ENCODE results near the gene FCMR. TPM values are rescaled to one million over a fixed set of nuclear protein-coding genes. Genes with fewer than 3 reads are reported as not detected.

Gene FCMR
- total RNA-seq (2022; extraction: Qiagen RNA extraction), result 4.7 to 6.4 TPM (median 4.9 TPM) in 5 replicates

GRCh38 chr1:206921772-206922265 is at the start of gene FCMR:
Gene FCMR, minus strand, starts transcription at chr1:206921941. Its CDS starts 87 bp downstream, at chr1:206921854.

GRCh38 chr1:206970446-206970845 is 48.7 kb upstream of the FCMR start, which contains the start of gene FCAMR:
Gene FCAMR, minus strand, starts transcription at chr1:206970460. Its CDS starts 335 bp downstream, at chr1:206970125.

GRCh38 chr1:206946261-206946660 is 24.5 kb upstream of the FCMR start, which contains the start of gene PIGR:
Gene PIGR, minus strand, starts transcription at chr1:206946466. Its CDS starts 5,935 bp downstream, at chr1:206940531.

GRCh38 chr1:206897175-206897574 is 24.6 kb downstream of the FCMR start, which contains the start of gene IL24:
Gene IL24, plus strand, starts transcription at chr1:206897443. Its CDS starts 390 bp downstream, at chr1:206897833.

GRCh38 chr1:206864939-206865671 is 56.6 kb downstream of the FCMR start, which contains the start of gene IL20:
Gene IL20, plus strand, starts transcription at chr1:206865623. Its CDS starts 230 bp downstream, at chr1:206865853.

Other genes starting within 250 kb of the FCMR start
- gene MAPKAPK2, start 237.0 kb downstream of the FCMR start, total RNA-seq (2022; extraction: Qiagen RNA extraction), result 72.4 to 86.6 TPM (median 78.4 TPM) in 5 replicates
- gene IL19, start 151.2 kb downstream of the FCMR start, total RNA-seq (2022; extraction: Qiagen RNA extraction), result 0.13 TPM in 1 of 5 replicates, not detected in the others
- not detected in 5 replicates for gene IL10, start 149.4 kb downstream of the FCMR start, total RNA-seq (2022; extraction: Qiagen RNA extraction)
- not detected in 5 replicates for gene IL20, start 56.3 kb downstream of the FCMR start, total RNA-seq (2022; extraction: Qiagen RNA extraction)
- gene IL24, start 24.5 kb downstream of the FCMR start, total RNA-seq (2022; extraction: Qiagen RNA extraction), result 0.24 to 0.91 TPM (median 0.48 TPM) in 5 replicates
- gene PIGR, start 24.5 kb upstream of the FCMR start, total RNA-seq (2022; extraction: Qiagen RNA extraction), result not detected in 5 replicates
- not detected in 5 replicates for gene FCAMR, start 48.5 kb upstream of the FCMR start, total RNA-seq (2022; extraction: Qiagen RNA extraction)
- gene C1orf116, start 110.8 kb upstream of the FCMR start, total RNA-seq (2022; extraction: Qiagen RNA extraction), result 4.3 to 6.5 TPM (median 5.5 TPM) in 5 replicates
- gene YOD1, start 129.3 kb upstream of the FCMR start, total RNA-seq (2022; extraction: Qiagen RNA extraction), result 6.6 to 8.2 TPM (median 7.1 TPM) in 5 replicates
- 5.1 to 6.5 TPM (median 5.7 TPM) in 5 replicates for gene PFKFB2, start 131.3 kb upstream of the FCMR start, total RNA-seq (2022; extraction: Qiagen RNA extraction)
- 1.4 to 1.9 TPM (median 1.8 TPM) in 5 replicates for gene C4BPB, start 166.9 kb upstream of the FCMR start, total RNA-seq (2022; extraction: Qiagen RNA extraction)
- gene C4BPA, start 182.3 kb upstream of the FCMR start, total RNA-seq (2022; extraction: Qiagen RNA extraction), result 0.45 to 0.89 TPM (median 0.66 TPM) in 5 replicates